Measurements from ENCODE around the gene LHPP.

LHPP gene

DNA sequence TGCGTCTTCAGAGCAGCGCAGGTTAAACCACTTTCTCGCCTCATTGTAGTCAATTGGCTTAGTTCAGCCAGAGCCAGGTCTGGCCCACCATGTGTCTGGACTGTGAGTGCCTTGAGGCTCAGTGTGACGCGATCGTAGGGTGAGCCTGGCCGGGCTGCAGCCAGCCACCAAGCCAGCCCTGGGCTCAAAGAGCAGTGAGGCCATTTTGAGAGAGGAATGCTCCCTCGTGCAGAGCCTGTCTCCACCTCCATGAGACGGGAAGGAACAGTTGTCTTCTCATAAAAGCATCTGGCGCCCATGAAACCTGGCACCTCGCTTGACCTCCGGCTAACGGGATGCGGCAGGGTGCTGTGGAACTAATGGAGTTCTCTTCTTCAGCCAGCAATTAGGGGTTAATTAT is 34.5 kb downstream of the LHPP start:
- TF ChIP-seq CTCF (IDR thresholded peaks at IDR 0.05; ENCODE audit: insufficient read depth, low read depth, low read length, missing control alignments): no peak
- no peak overlapping the region for H3K4me3 ChIP-seq (ENCODE audit: low read length)

GRCh38 chr10:124496620-124497019 is 35.0 kb downstream of the LHPP start:
- no peak overlapping the region for H3K4me3 ChIP-seq (ENCODE audit: low read length)
- no peak for DNase-seq (ENCODE audit: low read depth)
- no peak for TF ChIP-seq CTCF (IDR thresholded peaks at IDR 0.05; ENCODE audit: insufficient read depth, low read depth, low read length, missing control alignments)

More for the DNA sequence above, 34.5 kb downstream of the LHPP start:
- DNase-seq (ENCODE audit: low read depth): no peak

GRCh38 chr10:124497196-124497881 is 35.7 kb downstream of the LHPP start:
- H3K4me3 ChIP-seq (ENCODE audit: low read length): no peak overlapping the region
- DNase-seq (ENCODE audit: low read depth): no peak
- no peak for TF ChIP-seq CTCF (IDR thresholded peaks at IDR 0.05; ENCODE audit: insufficient read depth, low read depth, low read length, missing control alignments)

DNA sequence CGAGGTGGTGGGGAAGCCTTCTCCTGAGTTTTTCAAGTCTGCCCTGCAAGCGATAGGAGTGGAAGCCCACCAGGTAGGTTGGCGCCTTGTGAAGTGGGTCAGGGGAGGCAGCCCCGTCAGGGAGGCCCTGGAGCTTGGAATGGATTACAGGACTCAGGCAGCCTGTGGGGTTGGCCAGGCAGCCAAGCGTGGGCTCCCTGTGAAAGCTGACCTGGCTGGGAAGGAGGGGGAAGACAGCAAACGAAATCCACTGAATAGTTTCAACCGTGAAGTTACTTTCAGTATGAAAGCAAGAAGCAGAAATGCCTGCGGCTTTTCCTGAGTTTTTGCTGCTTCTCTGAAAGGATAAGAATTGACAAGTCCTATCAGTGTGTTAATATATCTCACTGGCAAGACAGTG is 36.4 kb downstream of the LHPP start:
- DNase-seq (ENCODE audit: low read depth): no peak
- no peak overlapping the region for H3K4me3 ChIP-seq (ENCODE audit: low read length)
- no peak for TF ChIP-seq CTCF (IDR thresholded peaks at IDR 0.05; ENCODE audit: insufficient read depth, low read depth, low read length, missing control alignments)

DNA sequence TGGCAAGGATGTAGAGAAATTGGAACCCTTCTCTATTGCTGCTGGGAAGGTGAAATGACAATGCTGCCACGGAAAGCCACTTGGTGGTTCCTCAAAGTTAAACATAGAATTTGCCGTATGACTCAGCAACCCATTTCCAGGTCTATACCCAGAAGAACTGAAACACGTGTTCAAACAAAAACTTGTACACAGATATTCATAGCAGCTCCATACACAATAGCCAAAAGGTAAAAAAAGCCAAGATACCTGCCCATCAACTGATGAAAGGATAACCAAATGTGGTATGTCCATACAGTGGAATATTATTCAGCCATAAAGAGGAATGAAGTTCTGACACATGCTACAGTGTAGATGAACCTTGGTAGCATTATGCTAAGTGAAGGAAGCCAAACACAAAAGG is 39.1 kb downstream of the LHPP start:
- TF ChIP-seq CTCF (IDR thresholded peaks at IDR 0.05; ENCODE audit: insufficient read depth, low read depth, low read length, missing control alignments): no peak
- DNase-seq (ENCODE audit: low read depth): no peak
- no peak overlapping the region for H3K4me3 ChIP-seq (ENCODE audit: low read length)

DNA sequence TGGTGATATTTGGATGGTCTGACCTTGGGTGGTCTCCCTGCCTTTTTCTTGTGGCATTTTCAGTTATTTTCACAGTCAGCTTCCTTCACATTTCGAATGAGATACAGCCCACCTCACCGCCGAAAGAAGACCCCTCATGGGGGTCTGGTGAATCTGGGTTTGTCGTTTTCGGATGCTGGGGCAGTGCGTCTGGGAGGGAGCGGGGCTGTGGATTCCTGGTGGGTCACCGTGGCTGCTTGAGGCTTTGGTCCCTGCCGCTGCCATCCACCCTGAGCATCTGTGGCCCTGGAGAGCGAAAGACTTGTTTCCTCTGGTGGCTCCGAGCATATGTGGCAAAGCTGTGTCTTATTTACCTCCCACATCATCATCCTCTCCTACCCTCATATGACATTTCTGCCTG is 43.1 kb downstream of the LHPP start:
- no peak for DNase-seq (ENCODE audit: low read depth)
- no peak overlapping the region for H3K4me3 ChIP-seq (ENCODE audit: low read length)
- TF ChIP-seq CTCF (IDR thresholded peaks at IDR 0.05; ENCODE audit: insufficient read depth, low read depth, low read length, missing control alignments): no peak

GRCh38 chr10:124505279-124505678 is 43.7 kb downstream of the LHPP start:
- no peak for DNase-seq (ENCODE audit: low read depth)
- no peak for TF ChIP-seq CTCF (IDR thresholded peaks at IDR 0.05; ENCODE audit: insufficient read depth, low read depth, low read length, missing control alignments)
- H3K4me3 ChIP-seq (ENCODE audit: low read length): no peak overlapping the region
